WTC11 (cell line): ENCODE results near the gene TMCO2. TPM values are rescaled to one million over a fixed set of nuclear protein-coding genes. Genes with fewer than 3 reads are reported as not detected.

Experiments
- ATAC-seq: fragments of 200-7000 bp; cut with Tn5 transposase; 2 replicates; pipeline ENCODE4 v1.10.0; 2021; ENCODE audit warnings: mild to moderate bottlenecking, moderate library complexity
- CTCF ChIA-PET: fragments of 300-600 bp; sonication (Branson Sonifier 250); formaldehyde crosslinking; loops from one replicate; lab custom pipeline; 2021; ENCODE audit warnings: antibody characterized with exemption; lab: Charles Lee
- POLR2A ChIA-PET: fragments of 350-600 bp; sonication (Branson Sonifier 250); formaldehyde crosslinking; loops from one replicate; lab custom pipeline; 2021; ENCODE audit warnings: antibody characterized with exemption; lab: Charles Lee
- DNase-seq: peaks from one replicate; pipeline ENCODE4 v3.0.0; 2021; ENCODE audit warnings: low spot score
- H3K27ac Mint-ChIP-seq: 2 replicates; pipeline ENCODE4 v1.8.0; 2021; ENCODE audit warnings: mixed read lengths
- H3K27me3 Mint-ChIP-seq: 2 replicates; pipeline ENCODE4 v1.8.0; 2021; ENCODE audit warnings: low read depth, mild to moderate bottlenecking, moderate library complexity, mixed read lengths
- H3K36me3 Mint-ChIP-seq: 2 replicates; pipeline ENCODE4 v1.8.0; 2021; ENCODE audit warnings: mixed read lengths
- H3K4me1 Mint-ChIP-seq: 2 replicates; pipeline ENCODE4 v1.8.0; 2022; ENCODE audit warnings: mixed read lengths
- H3K4me3 Mint-ChIP-seq: 2 replicates; pipeline ENCODE4 v1.8.0; 2021; ENCODE audit warnings: mild to moderate bottlenecking, moderate library complexity, mixed read lengths
- H3K9me3 Mint-ChIP-seq: 2 replicates; pipeline ENCODE4 v1.8.0; 2021; ENCODE audit warnings: mixed read lengths
- AFF4 ChIP-seq: sonication (generic); formaldehyde crosslinking; IDR thresholded peaks from 2 replicates; pipeline ENCODE4 v1.8.1; 2023; ENCODE audit warnings: mild to moderate bottlenecking, missing genetic modification reagents, borderline replicate concordance
- AR ChIP-seq: fragments of 250-450 bp; sonication (Bioruptor Pico); IDR thresholded peaks from 2 replicates; pipeline ENCODE4 v1.9.0; 2021; ENCODE audit warnings: mild to moderate bottlenecking
- ATF1 ChIP-seq: sonication (generic); formaldehyde crosslinking; IDR thresholded peaks from 2 replicates; pipeline ENCODE4 v1.8.1; 2023; ENCODE audit warnings: mild to moderate bottlenecking, moderate library complexity, missing genetic modification reagents
- CTCF ChIP-seq: fragments of 200-600 bp; IDR thresholded peaks from 2 replicates; pipeline ENCODE4 v1.8.0; 2022; ENCODE audit warnings: antibody characterized with exemption
- E2F4 ChIP-seq: sonication (generic); formaldehyde crosslinking; IDR thresholded peaks from 2 replicates; pipeline ENCODE4 v1.8.1; 2022; ENCODE audit warnings: low read depth, mild to moderate bottlenecking, moderate library complexity, missing genetic modification reagents, borderline replicate concordance
- FOXP4 ChIP-seq: sonication (generic); formaldehyde crosslinking; IDR thresholded peaks from 2 replicates; pipeline ENCODE4 v1.8.0; 2022; ENCODE audit warnings: mild to moderate bottlenecking, missing genetic modification reagents
- PRDM15 ChIP-seq: sonication (generic); formaldehyde crosslinking; IDR thresholded peaks from 2 replicates; pipeline ENCODE4 v1.8.0; 2022; ENCODE audit warnings: missing genetic modification reagents
- SOX15 ChIP-seq: fragments of 250-450 bp; sonication (Bioruptor Pico); IDR thresholded peaks from 2 replicates; pipeline ENCODE4 v1.9.0; 2021; ENCODE audit warnings: mild to moderate bottlenecking
- ZMAT4 ChIP-seq: fragments of 250-450 bp; sonication (Bioruptor Pico); IDR thresholded peaks from 2 replicates; pipeline ENCODE4 v1.9.0; 2021; ENCODE audit warnings: mild to moderate bottlenecking
- ZNF219 ChIP-seq: sonication (generic); formaldehyde crosslinking; IDR thresholded peaks from 2 replicates; pipeline ENCODE4 v1.8.0; 2023; ENCODE audit warnings: missing genetic modification reagents, mild to moderate bottlenecking, borderline replicate concordance
- ZNF512 ChIP-seq: sonication (generic); formaldehyde crosslinking; IDR thresholded peaks from 2 replicates; pipeline ENCODE4 v1.8.1; 2022; ENCODE audit warnings: missing genetic modification reagents, borderline replicate concordance
- total RNA-seq: library from RNA; stranded (reverse); gene quantifications from 3 replicates; pipeline ENCODE4 v1.2.3, GENCODE V29; 2021

TMCO2 gene
- total RNA-seq, 1 experiment from 2014 or later: not detected

GRCh38 chr1:40299366-40300248, 51.9 kb downstream of the TMCO2 start:
- H3K27ac Mint-ChIP-seq: no peak overlapping the region
- ATAC-seq (no peak), DNase-seq (no peak)
- H3K9me3 Mint-ChIP-seq: no peaks in the 10 kb centered on the region
- H3K36me3 Mint-ChIP-seq: no peaks in the 10 kb centered on the region
- TF ChIP-seq AR (CRISPR knock-in tag): no peak
- TF ChIP-seq ZMAT4: no peak
- no peak for TF ChIP-seq AFF4 (CRISPR knock-in tag)
- TF ChIP-seq E2F4: no peak
- TF ChIP-seq SOX15 (CRISPR knock-in tag): no peak
- TF ChIP-seq ZNF219 (CRISPR knock-in tag): no peak
- TF ChIP-seq FOXP4: no peak
- no peak for TF ChIP-seq ATF1 (CRISPR knock-in tag)
- TF ChIP-seq CTCF: no peak
- TF ChIP-seq PRDM15 (CRISPR knock-in tag): no peak
- no peak for TF ChIP-seq ZNF512
- H3K4me1 Mint-ChIP-seq: no peaks in the 10 kb centered on the region
- H3K27me3 Mint-ChIP-seq: peaks cover 19% of the 10 kb centered on the region
- CTCF ChIA-PET: interaction anchor here (3.2 kb wide), 1 partner anchor 16 kb away, joined by 21 read pairs; no protein-coding TSS in a partner anchor
- no peak overlapping the region for H3K4me3 Mint-ChIP-seq
- POLR2A ChIA-PET: interaction anchor here (0.6 kb wide), 1 partner anchor 51 kb away, joined by 5 read pairs; no protein-coding TSS in a partner anchor
